ENCODE results near the gene ZBTB47.

ZBTB47 gene

DNA sequence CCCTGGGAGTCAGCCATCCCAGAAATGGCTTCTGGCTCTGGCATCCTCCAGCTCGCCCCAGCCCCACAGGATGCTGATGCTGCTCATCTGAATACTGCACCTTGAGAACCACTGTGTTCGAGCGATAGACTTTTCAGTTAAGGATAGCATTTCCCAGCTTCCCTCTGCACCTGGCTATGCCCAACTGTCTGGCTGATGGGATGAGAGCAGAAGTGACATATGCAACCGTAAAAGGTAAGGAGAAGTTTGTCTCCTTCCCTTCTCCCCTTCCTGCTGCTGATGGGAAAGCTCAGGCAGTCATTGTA lies 58.8 kb downstream of the ZBTB47 start:
- DNase-seq (ENCODE audit: insufficient read length, low spot score) = no peak
- TF ChIP-seq, protein P1, sequence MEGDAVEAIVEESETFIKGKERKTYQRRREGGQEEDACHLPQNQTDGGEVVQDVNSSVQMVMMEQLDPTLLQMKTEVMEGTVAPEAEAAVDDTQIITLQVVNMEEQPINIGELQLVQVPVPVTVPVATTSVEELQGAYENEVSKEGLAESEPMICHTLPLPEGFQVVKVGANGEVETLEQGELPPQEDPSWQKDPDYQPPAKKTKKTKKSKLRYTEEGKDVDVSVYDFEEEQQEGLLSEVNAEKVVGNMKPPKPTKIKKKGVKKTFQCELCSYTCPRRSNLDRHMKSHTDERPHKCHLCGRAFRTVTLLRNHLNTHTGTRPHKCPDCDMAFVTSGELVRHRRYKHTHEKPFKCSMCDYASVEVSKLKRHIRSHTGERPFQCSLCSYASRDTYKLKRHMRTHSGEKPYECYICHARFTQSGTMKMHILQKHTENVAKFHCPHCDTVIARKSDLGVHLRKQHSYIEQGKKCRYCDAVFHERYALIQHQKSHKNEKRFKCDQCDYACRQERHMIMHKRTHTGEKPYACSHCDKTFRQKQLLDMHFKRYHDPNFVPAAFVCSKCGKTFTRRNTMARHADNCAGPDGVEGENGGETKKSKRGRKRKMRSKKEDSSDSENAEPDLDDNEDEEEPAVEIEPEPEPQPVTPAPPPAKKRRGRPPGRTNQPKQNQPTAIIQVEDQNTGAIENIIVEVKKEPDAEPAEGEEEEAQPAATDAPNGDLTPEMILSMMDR (IDR thresholded peaks at IDR 0.05; ENCODE audit: insufficient read depth, missing control alignments) = no peak
- no peak for FAIRE-seq

DNA sequence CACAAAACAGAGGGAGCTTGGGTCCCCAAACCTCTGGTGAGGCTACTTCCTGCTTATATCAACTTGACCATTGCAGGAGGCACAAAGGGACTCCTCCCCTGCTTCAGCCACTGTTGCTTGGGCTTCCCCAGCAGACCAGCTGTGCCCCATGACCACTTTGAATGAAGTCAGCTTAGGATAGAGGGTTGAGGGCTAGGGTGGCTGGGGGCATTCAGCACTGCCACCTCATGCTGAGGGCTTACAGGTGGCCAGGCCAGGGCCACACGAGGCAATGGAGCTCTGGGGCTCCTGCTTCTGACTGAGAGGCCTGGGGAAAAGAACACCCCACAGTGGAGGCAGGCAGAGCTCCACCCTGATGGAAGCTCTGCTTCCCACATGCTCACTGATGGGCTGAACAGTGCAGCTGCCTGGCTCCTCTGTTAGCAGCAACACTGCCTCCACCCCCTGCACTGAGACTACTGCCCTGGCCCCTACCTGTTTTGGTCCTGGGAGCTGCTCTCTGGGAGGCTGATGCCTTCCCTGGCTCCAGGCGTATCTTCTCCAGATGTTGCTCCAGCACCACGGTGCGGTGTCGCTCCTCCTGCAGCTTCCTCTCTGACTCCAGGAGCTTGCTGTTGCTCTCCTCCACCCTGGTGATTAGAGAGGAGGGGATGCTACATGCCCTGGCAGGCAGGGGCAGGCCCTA lies 59.3 kb downstream of the ZBTB47 start:
- FAIRE-seq = no peak
- no peak for DNase-seq (ENCODE audit: insufficient read length, low spot score)

DNA sequence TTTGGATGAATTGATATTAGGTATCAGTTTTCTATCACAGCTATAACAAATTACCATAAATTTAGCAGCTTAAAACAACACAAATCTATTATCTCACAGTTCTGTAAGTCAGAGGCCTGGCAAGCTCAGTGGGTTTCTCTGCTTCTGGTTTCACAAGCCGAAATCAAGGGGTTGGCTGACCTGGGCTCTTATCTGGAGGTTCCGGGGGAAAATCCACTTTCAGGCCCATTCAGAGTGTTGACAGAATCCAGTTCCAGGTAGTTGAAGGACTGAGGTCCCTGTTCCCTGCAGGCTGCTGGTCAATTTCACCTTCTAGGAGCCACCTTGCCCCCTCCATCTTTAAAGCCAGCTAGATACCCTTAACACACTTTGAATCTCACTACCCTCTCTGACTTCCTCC lies 60.2 kb downstream of the ZBTB47 start:
- DNase-seq (ENCODE audit: insufficient read length, low spot score) (no peak), FAIRE-seq (no peak)
- TF ChIP-seq, protein P1 (IDR thresholded peaks at IDR 0.05; ENCODE audit: insufficient read depth, missing control alignments) = no peak

More for the DNA sequence above, 59.3 kb downstream of the ZBTB47 start:
- TF ChIP-seq, protein P1 (IDR thresholded peaks at IDR 0.05; ENCODE audit: insufficient read depth, missing control alignments) = no peak

DNA sequence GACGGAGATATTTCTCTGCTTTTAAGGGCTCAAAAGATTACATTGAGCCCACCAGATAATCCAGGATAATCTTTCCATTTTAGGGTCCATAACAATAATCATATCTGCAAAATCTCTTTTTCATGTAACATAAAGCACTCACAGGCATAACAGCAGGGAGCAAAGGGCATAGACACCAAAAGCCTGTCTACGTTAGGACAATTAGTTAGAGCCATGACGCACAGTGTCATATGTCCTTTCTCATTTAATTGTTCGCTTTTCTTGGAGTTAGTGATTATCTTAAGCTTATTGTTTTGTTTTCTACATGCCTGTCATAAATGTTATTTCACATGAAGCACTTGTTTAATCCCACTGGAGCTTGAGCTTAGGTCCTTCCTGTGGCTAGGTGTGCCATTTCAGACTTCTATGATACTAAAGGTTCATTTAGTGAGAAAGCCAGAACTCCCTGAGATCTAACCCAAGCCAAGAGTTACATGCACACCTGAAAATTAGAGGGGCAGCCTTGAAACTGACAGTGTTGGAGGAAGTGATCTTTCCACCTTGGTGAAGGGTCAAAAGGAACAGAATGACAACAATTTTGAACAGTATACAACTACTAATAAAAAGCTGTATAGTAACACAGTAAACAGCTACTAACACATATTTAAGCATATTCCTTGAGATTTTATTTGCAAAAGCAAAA lies 60.8 kb downstream of the ZBTB47 start:
- FAIRE-seq (peak; percentile 82), DNase-seq (ENCODE audit: insufficient read length, low spot score) (peak; percentile 68)
- TF ChIP-seq, protein P1 (IDR thresholded peaks at IDR 0.05; ENCODE audit: insufficient read depth, missing control alignments) = no peak
